Activated gamma-delta T cell treated with Interleukin-2 at 50 U/mL for 16 hours (primary cell): ENCODE results near the gene MAPK8IP3.

Source experiments
- DNase-seq: peaks from one replicate; pipeline ENCODE4 v3.0.0-alpha.2; 2020

MAPK8IP3 gene

GRCh38 chr16:1740781-1741490, 34.9 kb downstream of the MAPK8IP3 start:
- no peak for DNase-seq

GRCh38 chr16:1741553-1742165, 35.7 kb downstream of the MAPK8IP3 start:
- no peak for DNase-seq

DNA sequence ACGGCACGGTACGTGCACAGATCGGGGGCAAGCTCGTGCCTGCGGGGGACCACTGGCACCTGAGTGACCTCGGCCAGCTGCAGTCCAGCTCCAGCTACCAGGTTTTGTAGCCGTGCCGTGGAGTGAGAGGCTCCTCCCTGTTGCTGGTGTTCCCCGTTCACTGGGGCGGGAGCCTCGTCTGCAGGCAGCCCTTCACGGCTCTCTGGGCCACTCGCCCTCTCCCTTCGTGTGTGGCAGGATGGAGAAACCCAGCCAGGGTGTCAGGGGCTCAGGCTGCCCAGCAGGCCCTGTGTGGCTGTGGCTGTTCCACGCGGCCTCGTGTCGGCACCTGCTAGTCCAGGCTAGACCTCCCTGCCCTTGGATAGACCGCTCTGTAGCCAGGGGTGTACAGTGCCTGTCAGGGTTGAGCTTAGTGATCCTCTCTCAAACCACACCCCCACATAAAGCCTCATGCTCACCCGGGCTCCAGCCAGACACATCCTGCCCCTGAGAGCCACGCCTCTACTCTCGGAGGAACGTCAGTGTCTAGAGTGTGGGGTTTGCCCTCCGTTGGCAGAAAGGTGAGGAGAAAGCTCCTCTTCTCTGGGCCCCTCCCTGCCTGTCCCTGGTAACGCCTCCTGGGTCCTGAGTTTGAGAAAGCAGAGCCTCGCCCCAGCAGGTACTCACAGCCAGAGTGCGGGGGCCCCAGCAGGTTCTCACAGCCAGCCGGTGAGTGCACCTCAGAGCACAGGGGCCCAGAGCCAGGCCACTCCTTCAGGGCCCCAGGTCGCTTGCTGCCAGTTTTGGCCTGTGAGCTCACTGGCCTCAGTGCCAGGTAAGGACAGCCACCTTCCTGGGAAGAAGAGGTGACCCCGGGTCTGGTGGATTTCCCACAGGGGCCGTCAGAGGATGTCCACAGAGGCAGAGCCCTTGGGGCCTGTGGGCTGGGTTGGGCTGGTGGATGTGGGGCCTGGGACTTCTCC, 37.7 kb downstream of the MAPK8IP3 start:
- DNase-seq, result no peak

DNA sequence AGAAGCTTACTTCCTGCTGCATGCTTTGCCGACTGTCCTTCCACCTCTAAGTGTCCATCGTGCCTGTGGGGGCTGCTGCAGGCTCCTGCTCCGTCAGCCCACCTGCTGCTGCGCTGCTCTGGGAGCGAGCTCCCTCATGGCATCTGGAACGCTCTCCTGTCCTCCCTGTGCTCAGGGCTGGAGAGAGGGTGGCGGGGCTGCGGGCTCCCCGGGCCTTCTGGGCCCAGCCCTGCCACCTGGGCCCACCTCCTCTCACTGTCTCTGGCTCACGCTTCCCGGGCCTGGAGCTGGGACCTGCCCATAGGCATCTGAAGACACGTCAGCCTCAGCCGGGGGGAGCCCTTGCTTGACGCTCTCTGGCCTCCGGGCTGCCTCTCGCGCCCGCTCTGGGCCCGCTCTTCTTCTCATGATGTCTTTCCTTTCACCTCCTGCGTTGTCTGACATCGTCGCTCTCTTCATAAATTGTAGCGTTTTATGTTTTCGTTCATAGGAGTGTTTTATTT, 38.4 kb downstream of the MAPK8IP3 start:
- no peak for DNase-seq

GRCh38 chr16:1745181-1745899, 39.3 kb downstream of the MAPK8IP3 start:
- DNase-seq, result no peak

GRCh38 chr16:1745900-1746692, 40.1 kb downstream of the MAPK8IP3 start:
- DNase-seq, result no peak

- DNase-seq, result no peak
These were observed 40.7 kb downstream of the MAPK8IP3 start for GRCh38 chr16:1746693-1747195.

DNA sequence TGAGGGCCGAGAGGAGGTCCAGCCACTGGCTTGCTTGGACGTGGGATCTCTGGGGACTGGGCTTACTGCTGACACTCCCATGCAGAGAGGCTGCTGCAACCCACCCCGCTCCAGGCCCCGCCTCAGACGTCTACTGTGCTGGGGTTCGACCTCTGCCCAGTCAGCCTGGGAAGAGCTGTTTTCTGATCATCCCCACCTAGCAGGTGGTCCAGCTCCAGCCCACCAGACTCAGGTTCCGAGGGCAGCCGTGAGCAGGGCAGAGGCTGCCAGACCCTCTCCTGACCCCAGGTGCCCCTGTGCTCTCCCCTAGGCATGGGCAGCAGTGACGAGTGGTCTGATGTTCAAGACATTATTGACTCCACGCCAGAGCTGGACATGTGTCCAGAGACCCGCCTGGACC, 41.9 kb downstream of the MAPK8IP3 start:
- no peak for DNase-seq

DNA sequence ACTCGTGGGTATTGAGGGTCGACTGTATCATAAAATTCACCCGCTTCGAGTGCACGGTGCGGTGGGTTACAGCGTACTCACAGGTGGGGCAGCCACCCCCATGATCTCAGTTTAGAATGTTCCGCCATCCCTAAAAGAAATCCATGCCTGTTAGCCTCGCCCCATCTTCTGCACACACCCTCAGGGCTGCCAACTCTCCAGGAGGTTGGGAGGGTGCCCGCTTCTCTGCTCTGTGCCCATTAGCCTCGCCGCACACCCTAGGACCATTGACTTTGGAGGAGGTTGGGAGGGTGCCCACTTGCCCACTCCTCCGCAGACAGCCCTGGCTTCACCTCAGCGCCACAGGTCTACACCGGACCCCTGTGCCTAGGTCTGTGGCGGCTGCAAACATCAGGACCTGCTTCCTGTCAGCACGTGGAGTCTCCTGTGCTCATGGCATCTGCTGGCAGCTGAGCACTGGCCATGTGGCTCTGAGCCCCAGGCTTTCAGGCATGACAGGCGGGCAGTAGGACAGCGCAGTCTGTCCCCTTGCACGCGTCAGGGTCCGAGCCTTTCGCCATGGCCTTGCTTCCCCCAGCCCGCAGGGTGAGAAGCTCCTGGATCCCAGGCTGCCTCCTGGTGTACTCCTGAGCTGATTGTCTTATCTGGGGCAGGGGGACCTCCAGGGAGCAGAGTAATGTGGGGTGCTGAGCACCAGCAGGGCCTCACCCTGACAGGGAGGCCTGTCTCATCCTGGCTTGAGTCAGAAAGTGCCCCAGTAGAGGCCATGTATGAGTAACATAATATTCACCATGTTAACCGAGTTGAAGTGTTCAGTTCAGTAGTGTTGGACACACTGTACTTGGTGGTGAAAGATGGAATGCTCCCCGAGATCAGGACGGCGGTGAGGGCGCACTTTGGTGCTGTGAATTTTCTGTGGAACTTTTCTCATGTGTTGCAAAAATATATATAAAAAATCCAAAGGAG, 43.4 kb downstream of the MAPK8IP3 start:
- DNase-seq, result no peak

GRCh38 chr16:1751946-1752345, 46.0 kb downstream of the MAPK8IP3 start:
- DNase-seq, result no peak

GRCh38 chr16:1752853-1753252, 46.9 kb downstream of the MAPK8IP3 start:
- no peak for DNase-seq

- DNase-seq, result no peak
These were observed 48.2 kb downstream of the MAPK8IP3 start for GRCh38 chr16:1754204-1754603.

DNA sequence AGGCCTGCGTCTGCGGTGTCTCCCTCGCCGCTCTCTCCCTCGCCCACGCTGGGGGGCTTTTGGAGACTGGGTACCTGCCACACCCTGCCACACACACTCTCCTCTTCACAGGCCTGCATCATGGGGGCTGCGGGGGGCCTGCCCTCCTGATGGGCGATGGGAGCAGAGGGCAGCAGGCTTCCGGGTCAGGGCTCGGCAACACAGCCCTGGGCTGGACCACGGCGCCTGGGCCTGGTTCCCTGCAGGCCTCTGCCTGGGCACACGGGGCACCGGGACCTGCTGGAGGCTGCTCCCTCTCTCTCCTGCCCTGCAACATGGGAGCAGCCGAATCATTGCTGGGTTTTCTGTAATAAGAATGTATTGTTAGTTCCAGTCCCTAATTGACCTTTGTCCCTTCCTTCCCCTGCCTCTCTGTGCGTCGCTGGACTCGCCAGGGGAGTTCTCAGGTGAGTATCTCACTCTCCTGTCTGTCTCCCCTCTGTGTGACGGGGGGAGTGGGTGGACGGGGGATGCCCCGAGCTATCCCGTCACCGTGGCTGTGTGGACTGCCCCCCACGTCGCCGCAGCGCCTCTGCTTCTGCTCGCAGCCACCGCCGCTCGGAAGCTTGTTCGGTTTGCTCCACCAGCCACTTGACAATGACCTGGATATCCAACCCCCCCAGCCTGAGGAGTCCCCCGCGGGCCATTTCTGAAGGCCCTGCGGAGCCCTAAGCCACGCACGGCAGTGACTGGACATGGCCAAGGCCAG, 51.9 kb downstream of the MAPK8IP3 start:
- no peak for DNase-seq

- no peak for DNase-seq
These were observed 52.9 kb downstream of the MAPK8IP3 start for GRCh38 chr16:1758923-1759322.

DNA sequence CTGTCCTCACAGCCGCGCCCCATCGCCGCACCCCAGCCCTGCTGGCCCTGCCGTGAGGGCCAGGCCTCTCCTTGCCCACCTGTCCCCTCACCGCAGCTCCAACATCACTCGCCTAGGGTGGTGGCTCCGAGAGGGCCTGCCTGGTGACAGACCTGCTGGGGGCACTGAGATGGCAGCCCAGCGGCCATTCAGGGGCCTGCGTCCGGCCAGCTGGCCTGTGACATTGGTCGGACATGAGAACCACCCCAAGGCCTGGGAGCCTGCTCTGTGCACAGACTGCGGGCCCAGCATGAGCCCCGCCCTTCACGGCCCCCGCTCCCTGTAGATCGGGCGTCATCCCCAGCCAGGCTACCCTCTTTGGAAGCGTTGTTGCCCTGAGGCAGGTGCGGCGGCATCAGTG, 53.5 kb downstream of the MAPK8IP3 start:
- no peak for DNase-seq

GRCh38 chr16:1760911-1761310, 54.9 kb downstream of the MAPK8IP3 start:
- DNase-seq, result no peak

GRCh38 chr16:1761751-1762150, 55.8 kb downstream of the MAPK8IP3 start:
- DNase-seq, result no peak

DNA sequence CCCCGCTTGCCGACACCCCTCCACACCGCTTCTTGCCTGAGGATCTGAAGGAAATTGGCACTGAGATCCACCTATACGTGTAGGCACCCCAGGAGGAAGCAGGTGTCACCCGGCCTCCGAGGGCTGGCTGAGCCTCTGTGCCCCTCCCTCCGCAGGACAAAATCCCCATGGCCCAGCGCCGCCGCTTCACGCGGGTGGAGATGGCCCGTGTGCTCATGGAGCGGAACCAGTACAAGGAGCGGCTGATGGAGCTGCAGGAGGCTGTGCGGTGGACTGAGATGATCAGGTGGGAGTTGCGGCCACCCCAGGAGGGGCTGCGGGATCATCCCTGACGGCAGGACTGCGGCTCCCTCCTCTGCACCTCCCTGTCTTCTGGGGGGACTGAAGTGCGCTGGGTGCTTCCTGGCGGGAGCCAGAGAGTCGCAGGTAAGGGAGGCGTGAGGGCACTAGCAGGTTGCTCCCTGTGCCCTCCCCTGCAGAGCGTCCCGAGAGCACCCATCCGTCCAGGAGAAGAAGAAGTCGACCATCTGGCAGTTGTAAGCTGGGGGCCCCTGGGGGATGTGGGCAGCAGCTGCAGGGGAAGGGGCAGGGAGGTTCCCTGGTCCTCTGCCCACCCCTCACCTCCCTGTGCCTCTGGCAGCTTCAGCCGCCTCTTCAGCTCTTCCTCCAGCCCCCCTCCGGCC, 56.3 kb downstream of the MAPK8IP3 start:
- DNase-seq, result no peak

DNA sequence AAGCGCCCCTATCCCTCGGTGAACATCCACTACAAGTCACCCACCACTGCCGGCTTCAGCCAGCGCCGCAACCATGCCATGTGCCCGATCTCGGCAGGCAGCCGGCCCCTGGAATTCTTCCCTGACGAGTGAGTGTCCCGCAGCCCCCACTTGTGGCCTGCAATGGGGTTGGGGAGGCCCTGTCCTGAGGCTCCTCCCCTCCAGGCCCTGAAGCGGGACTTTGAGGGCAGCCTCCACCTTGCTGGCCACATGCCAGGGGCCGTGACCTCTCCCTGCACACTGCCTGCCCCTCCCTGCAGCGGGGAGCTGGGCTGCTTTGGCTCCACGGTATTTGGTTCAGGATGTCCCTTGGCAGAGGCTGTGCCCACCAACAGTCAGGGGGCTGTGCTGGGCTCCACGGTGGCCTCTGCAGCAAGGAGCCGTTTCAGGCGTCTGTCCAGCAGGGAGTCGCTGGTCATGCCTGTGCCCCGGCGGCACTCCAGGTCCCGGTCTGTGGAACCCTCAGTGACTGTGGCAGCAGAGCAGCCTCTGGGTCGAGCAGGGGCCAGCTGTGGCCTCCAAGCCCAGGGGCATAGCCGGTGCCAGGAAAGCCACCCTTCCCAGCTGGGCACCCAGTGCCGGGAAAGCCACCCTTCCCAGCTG, 57.0 kb downstream of the MAPK8IP3 start:
- no peak for DNase-seq
